ENCODE results near the gene ATAT1.

Gene ATAT1

DNA sequence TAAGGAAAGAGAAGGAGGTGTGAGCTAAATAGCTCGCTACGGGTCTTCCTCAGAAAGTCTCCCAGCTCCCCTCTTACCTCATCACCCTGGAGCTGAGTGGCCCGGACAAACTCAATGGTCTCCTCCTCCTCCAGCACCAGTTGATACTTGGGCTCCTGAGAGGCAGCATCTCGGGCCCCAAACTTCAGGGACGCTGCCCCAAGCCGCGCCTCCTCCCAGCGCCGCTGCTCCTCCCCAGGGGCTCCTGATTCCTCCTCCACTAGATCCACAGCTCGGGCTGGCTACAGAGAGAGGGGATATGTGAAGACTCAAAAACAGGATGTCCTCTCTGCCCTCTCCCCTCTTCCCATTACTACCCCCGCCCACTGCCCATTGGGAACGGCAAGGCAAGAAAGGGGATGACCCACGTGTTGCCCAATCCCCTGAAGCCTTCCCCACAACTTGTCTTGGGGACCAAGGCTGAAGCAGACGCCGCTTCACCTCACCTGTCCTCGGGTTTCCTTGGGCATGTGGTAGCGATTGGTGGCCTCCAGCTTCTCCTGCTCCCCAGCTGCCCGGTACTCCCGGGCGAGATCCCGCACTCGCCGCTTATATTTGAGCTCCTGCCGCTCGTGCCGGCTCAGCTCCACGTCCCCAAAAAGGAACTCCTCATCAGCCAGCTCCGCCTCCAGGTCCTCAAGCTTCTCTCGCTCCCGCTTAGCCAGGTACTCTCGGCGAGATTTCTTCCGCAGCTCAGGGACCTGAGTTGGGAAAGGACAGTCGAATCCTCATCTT is 38.5 kb downstream of the ATAT1 start:
- TF ChIP-seq CEBPB (IDR thresholded peaks at IDR 0.05) = no peak
- no peak for TF ChIP-seq TAF1 (IDR thresholded peaks at IDR 0.05; ENCODE audit: low read depth)
- no peak for TF ChIP-seq TEAD4 (IDR thresholded peaks at IDR 0.05)
- no peak for TF ChIP-seq FOXM1 (IDR thresholded peaks at IDR 0.05; ENCODE audit: borderline replicate concordance, low read depth)
- no peak for TF ChIP-seq ZBTB7A (IDR thresholded peaks at IDR 0.05; ENCODE audit: low read depth)
- TF ChIP-seq CREB1 (IDR thresholded peaks at IDR 0.05; ENCODE audit: low read depth) = no peak
- TF ChIP-seq EGR1 (IDR thresholded peaks at IDR 0.05) = no peak
- TF ChIP-seq EP300 (IDR thresholded peaks at IDR 0.05; ENCODE audit: borderline replicate concordance) = no peak
- no peak for TF ChIP-seq TCF12 (IDR thresholded peaks at IDR 0.05; ENCODE audit: low read depth)
- TF ChIP-seq, protein P1, sequence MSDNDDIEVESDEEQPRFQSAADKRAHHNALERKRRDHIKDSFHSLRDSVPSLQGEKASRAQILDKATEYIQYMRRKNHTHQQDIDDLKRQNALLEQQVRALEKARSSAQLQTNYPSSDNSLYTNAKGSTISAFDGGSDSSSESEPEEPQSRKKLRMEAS (IDR thresholded peaks at IDR 0.05) = no peak
- no peak for TF ChIP-seq YY1 (IDR thresholded peaks at IDR 0.05; ENCODE audit: low read depth)
- TF ChIP-seq NFIC (IDR thresholded peaks at IDR 0.05) = no peak
- TF ChIP-seq RAD21 (IDR thresholded peaks at IDR 0.05; ENCODE audit: low read depth) = no peak
- TF ChIP-seq, protein P2, sequence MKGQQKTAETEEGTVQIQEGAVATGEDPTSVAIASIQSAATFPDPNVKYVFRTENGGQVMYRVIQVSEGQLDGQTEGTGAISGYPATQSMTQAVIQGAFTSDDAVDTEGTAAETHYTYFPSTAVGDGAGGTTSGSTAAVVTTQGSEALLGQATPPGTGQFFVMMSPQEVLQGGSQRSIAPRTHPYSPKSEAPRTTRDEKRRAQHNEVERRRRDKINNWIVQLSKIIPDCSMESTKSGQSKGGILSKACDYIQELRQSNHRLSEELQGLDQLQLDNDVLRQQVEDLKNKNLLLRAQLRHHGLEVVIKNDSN (IDR thresholded peaks at IDR 0.05) = no peak
- no peak for TF ChIP-seq REST (IDR thresholded peaks at IDR 0.05; ENCODE audit: low read depth)

- TF ChIP-seq NFIC (IDR thresholded peaks at IDR 0.05) = no peak
- TF ChIP-seq ZBTB7A (IDR thresholded peaks at IDR 0.05; ENCODE audit: low read depth) = no peak
- TF ChIP-seq, protein P2 (IDR thresholded peaks at IDR 0.05) = no peak
- TF ChIP-seq EP300 (IDR thresholded peaks at IDR 0.05; ENCODE audit: borderline replicate concordance) = no peak
- TF ChIP-seq, protein P1 (IDR thresholded peaks at IDR 0.05) = no peak
- no peak for TF ChIP-seq CREB1 (IDR thresholded peaks at IDR 0.05; ENCODE audit: low read depth)
These were observed 44.3 kb downstream of the ATAT1 start for GRCh38 chr6:30670760-30671527.

DNA sequence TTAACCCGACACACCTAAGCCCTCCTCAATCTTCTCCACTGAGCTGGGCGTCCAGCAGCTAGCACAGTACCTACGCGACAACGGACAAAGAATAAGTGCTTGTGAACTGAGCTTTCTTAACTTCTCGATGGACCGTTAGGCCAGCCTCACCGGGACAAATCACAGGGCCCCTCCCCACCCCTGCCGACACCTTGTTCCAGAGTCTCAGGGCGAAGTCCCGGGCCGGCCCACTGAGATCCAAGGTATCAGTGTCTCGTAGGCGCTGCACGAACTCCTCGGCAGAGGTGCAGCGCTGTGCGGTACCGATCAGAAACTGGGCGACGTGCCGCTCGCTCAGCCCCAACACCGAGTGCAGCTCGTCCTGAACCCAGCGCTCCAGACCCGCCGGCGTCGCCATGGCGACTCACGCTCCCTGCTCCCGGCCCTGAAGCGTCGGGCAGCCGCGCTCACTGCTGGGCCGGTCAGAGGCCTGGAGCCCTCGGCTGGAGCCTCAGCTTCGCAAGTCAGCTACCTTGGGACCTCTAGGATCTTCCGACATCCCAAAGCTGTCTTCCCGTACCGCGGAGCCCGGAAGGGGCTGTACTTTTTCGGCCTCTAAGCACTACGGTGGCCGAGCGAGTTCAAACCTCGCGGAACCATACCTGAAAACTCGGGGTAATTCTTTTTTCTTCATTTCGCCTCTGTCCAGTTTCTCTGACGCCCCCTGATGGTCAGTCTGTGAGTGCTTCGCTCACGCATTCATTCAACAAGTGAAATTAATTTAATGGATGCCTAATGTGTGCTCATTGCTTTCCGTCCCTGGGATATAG is 46.0 kb downstream of the ATAT1 start, which contains the start of gene DHX16:
TSS of gene DHX16 (minus strand) at position 562 of the 809 bp plus-strand sequence. CDS start at position 397, 165 bp downstream.
- TF ChIP-seq NFIC (IDR thresholded peaks at IDR 0.05) (no peak), CEBPB (IDR thresholded peaks at IDR 0.05) (no peak), CREB1 (IDR thresholded peaks at IDR 0.05; ENCODE audit: low read depth) (no peak), TEAD4 (IDR thresholded peaks at IDR 0.05) (no peak), TAF1 (IDR thresholded peaks at IDR 0.05; ENCODE audit: low read depth) (peak; percentile 75), YY1 (IDR thresholded peaks at IDR 0.05; ENCODE audit: low read depth) (peak; percentile 56; the same call in 1 of the 2 replicates), ZBTB7A (IDR thresholded peaks at IDR 0.05; ENCODE audit: low read depth) (no peak), RAD21 (IDR thresholded peaks at IDR 0.05; ENCODE audit: low read depth) (peak; percentile 60), EP300 (IDR thresholded peaks at IDR 0.05; ENCODE audit: borderline replicate concordance) (no peak), EGR1 (IDR thresholded peaks at IDR 0.05) (no peak), TCF12 (IDR thresholded peaks at IDR 0.05; ENCODE audit: low read depth) (peak; percentile 72; the same call in 1 of the 2 replicates), REST (IDR thresholded peaks at IDR 0.05; ENCODE audit: low read depth) (no peak), FOXM1 (IDR thresholded peaks at IDR 0.05; ENCODE audit: borderline replicate concordance, low read depth) (no peak)
- TF ChIP-seq, protein P2 (IDR thresholded peaks at IDR 0.05) = no peak
- TF ChIP-seq, protein P1 (IDR thresholded peaks at IDR 0.05) = peak; percentile 22
